Posterior cingulate gyrus (tissue), 11 donors: ENCODE measurements around the gene DGKI.
A peak's percentile ranks its signal among the peaks of the same experiment; 100 is the strongest.
"Not testable (repeated sequence)": the region's sequence is repeated elsewhere in the genome, so short reads cannot be mapped to it uniquely, and the experiment has no call there.

ENCODE experiments used
- DNase-seq, 10 donors: peaks; one replicate each; pipeline versions ENCODE4 v3.0.0 to v3.0.0-alpha.2; 2020 to 2021; ENCODE audit warnings: mixed read lengths in 3 of 10
- intact Hi-C: fragments of 100-400 bp; cut with DNase I; formaldehyde crosslinking; loops from one replicate; pipeline ENCODE4 v1.15.1; 2023

DGKI gene

GRCh38 chr7:137753575-137753947 lies 93.2 kb downstream of the DGKI start:
- intact Hi-C loops, result no loop called here
- DNase-seq, result no peak

- intact Hi-C loops, result no loop called here
- DNase-seq, result no peak
Measured at GRCh38 chr7:137753067-137753466, 93.7 kb downstream of the DGKI start.

DNA sequence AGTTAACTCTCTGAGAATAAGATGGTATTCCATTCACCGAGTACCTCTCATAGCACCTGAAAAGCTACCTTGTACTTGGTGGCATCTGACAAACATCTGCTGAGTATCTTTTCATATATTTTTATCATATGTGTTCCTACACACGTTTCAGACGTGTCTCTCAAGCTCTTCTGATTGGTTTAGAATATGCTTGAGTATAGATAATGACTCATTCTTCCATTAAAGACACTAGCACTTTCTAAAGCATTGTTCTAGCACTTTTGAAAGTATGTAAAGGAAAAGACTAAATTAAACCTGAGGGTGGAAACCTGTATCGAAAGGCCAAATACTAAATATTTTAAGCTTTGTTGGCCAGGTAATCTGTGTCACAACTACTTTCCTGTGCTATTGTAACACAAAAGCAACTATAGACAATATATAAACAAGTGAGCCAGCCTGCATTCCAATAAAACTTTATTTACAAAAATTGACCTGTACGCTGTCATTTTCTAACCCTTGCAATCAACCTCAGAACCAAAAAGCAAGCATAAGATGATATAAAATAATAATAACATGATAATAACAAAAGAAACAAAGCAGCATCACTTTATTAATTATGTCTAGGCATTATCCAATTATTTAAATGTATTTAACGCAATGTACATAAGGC lies 95.3 kb downstream of the DGKI start:
- intact Hi-C loops, result no loop called here
- DNase-seq, result no peak

DNA sequence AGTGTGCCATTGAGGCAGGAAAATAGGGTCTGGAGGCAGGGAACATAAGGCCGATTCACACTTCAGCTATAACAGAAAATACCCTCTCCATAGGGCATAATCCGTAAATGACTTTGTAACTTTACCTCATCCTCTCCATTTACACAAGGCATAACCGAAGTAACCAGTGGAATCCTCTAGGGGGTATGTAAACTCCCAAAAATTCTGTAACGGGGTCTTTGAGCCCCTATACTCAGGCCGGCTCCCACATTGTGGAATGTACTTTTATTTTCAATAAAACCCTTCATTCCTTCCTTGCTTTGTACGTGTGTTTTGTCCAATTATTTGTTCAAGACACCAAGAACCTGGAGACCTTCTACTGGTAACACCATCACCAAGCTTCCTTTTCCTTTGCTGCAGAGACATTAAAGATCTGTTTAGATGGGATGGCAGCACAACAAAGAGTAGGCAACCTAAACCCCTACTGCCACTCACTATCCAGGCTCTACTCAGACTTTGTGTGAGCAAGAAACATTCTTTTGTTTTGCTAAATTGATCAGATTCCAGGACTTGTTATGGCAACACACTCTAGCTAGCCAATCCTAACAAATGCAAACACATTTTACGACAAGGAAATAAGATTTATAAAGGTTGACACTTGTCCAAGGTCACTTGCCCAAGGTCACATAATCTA lies 99.3 kb downstream of the DGKI start:
- intact Hi-C loops, result no loop called here

DNA sequence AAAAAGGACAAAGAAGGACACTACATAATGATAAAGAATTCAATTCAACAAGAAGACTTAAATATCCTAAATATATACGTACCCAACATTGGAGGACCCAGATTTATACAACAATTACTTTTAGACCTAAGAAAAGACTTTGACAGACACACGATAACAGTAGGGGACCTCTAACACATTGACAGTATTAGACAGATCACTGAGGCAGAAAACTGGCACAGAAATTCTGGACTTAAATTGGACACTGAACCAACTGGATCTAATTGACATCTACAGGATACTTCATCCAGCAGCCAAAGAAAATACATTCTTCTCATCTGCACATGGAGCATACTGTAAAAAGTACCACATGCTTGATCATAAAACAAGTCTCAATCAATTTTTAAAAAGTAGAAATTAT lies 103.8 kb downstream of the DGKI start:
- no peak for DNase-seq
- intact Hi-C loops, result no loop called here

More for the DNA sequence above, 99.3 kb downstream of the DGKI start:
- no peak for DNase-seq

- DNase-seq, result peak in 1 of 10 donors; percentile 13
- intact Hi-C loops, result no loop called here
Measured at GRCh38 chr7:137742051-137742450, 104.7 kb downstream of the DGKI start.

DNA sequence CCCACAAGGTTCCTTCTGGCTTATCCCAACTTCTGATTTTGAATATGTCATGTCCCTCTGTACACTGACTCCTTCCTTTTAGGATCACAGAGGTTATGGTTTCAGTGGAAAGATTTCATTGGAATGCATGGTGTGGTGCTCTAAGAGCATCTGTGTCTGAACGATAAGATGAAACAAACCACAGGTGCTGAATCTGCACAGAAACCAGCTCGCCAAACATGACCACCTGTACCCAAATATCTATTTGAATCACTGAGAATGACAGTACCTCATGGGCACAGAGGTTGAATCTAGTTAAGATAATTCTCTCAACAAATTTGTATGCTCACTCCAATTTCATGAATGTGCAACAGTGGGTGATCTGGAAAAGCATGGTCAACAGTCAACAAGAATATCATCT lies 105.3 kb downstream of the DGKI start:
- intact Hi-C loops, result no loop called here
- no peak for DNase-seq

DNA sequence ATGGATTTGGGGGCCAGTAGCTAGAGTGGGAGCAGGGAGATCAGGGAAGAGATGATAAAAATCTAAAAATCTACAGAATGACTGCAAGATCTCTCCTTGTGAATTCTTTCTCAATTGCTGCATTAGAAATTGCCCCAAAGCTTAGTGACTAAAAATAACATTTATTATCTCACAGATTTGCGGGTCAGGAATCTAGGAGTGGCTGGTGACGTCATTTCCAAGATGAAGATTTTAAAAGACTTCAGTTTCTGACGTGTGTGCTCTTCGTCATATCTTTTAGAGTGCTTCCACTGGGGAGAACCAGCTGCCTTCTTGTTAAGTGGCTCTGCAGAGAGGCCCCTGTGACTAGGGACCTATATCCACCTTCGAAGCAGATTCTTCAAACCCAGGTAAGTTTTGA lies 112.6 kb downstream of the DGKI start:
- intact Hi-C loops, result no loop called here

GRCh38 chr7:137732168-137732567 lies 114.6 kb downstream of the DGKI start:
- intact Hi-C loops, result no loop called here
- DNase-seq, result no peak

More for the DNA sequence above, 112.6 kb downstream of the DGKI start:
- DNase-seq, result no peak

DNA sequence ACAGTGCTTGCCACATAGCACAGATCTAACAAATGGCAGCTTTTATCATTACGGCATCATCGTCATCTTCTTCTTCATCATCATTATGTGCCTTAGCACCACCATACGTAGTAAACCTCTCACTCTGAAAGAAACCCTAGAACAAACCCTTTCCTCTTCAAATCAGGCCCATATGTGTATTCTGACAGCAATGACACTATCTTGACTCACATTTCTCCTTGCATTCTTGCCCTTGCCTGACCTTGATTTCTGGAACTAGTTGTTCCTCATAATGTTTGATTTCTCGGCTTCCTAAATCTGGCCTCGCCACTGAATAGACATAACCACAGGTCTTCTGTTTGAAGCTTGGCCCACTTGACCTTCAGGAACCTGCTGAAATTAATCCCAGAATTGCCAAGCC lies 115.3 kb downstream of the DGKI start:
- no peak for DNase-seq
- intact Hi-C loops, result no loop called here

DNA sequence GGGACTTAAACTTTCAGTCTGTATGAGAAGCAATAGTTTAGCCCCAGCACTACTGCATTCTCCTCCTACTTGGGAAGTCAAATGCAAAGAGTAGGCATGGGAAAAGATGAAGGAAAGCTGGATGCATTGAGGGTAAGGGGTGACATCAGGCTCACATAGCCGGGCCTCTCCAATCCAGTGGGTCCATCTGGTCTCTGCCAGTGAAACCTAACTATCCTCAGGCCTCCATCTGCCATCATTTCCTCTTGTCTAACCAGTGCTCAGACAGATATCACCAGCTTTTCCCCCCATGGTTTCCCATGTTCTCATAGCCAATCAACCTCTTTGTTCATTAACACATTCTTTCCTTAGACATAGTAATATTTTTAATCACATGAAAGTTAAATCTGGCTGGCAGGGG lies 118.3 kb downstream of the DGKI start:
- intact Hi-C loops, result no loop called here
- no peak for DNase-seq

DNA sequence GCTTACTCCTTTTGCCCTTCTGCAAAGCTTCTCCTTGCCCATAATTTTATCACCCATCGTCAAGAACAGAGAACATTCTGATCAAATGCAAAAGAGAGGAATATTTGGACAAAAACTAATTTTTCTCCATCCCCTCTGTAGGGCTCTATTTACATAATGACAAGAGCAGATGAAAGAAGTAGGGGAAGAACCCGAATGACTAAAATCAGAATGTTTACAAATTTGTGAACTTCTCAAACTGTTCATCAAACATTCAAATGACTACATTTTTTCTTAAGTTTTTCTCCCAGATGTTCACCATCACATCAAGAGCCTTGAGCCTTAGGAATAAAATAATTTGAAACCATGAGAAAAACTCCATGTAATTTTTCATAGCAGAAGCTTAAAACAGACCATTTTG lies 119.4 kb downstream of the DGKI start:
- intact Hi-C loops, result no loop called here

DNA sequence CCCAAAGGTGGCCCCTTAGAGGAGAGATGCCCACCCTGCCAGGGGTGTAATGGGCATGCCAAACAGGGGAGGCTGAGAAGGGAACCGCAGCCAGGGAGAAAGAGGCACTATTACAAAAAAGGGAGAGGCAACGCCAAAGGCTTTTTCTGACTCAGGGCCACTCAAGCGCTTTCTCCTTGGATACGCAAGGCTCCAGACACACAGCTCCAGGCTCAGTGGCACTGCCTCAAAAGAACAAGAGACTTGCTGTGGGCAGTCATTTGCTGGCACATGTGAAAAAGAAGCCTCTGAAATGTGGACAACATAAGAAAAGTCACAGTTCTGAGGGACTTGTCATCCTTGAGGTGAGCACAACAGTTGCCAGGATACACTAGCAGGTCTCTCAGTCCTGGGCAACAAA lies 128.4 kb downstream of the DGKI start:
- intact Hi-C loops, result no loop called here

More for the DNA sequence above, 119.4 kb downstream of the DGKI start:
- no peak for DNase-seq

DNA sequence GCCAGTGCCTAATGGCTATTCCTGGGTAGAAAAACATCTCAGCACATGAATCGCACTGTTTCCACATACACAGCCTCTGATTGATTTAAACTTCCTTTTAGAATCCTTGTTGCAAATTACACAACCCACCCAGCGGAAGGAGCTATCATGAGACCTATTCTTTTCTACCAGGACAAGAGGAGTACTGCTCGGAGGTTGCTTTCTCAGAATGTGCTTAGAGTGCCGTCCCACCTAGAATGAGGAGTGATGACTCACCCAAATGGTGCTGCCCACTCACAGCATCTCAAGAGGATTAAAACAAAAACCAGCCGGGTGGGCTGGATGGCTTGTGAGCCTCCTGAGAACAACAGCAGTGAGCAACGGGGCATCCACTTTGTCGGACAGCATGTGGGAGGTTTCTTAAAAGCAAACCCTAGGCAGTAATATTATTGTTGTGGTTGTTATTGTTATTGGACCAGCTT lies 128.9 kb downstream of the DGKI start:
- DNase-seq, result peak in 7 of 10 donors; percentile 13 to 81 (median 56)
- intact Hi-C loops, result no loop called here

More for the DNA sequence above, 128.4 kb downstream of the DGKI start:
- DNase-seq, result peak in 6 of 10 donors; percentile 12 to 79 (median 58)

DNA sequence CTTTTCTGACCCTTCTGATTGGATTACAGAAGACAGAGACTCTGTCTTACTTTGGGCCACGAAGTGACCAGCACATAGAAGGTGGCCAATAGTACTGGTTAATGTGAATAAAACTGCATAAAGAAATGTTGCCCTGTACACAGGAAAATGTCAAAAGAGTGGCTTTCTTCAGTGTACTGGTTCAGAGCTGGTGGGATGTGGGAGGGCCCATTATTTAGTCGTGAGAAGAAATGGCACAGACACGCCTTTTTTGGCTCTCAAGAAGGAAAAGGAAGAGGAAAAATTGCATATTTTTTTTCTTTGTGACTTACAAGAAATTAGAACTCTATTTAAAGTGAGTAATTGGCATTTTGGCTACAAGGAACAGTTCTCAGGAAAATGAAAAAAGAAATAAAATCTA lies 129.7 kb downstream of the DGKI start:
- DNase-seq, result no peak

DNA sequence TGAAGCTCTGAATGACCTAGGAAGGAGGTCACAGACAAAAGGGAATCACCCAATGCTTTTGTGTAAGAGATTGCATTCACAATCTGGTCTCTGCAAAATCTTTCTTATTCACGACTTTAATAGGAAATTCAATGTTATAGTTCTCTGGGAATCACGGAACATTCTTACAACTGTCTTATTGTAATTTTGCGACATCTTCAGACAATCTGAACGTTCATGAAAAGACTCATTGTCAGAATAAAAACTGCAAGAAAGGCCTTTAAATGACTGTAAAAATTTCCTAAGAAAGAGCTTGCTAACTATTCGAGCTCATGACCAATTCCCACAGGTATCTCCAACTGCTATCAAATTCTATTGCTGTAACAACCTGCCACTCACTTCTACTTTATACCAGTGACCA lies 130.7 kb downstream of the DGKI start:
- intact Hi-C loops, result no loop called here
- no peak for DNase-seq

More for the DNA sequence above, 129.7 kb downstream of the DGKI start:
- intact Hi-C loops, result no loop called here

- no peak for DNase-seq
- intact Hi-C loops, result no loop called here
Measured at GRCh38 chr7:137715533-137715932, 131.2 kb downstream of the DGKI start.

- intact Hi-C loops, result no loop called here
- DNase-seq, result no peak
Measured at GRCh38 chr7:137715121-137715520, 131.7 kb downstream of the DGKI start.

- intact Hi-C loops, DNase-seq: not testable (repeated sequence)
Measured at GRCh38 chr7:137706330-137706729, 140.4 kb downstream of the DGKI start.

- no peak for DNase-seq
- intact Hi-C loops, result no loop called here
Measured at GRCh38 chr7:137704723-137705122, 142.1 kb downstream of the DGKI start.

GRCh38 chr7:137703291-137704010 lies 143.3 kb downstream of the DGKI start:
- no peak for DNase-seq
- intact Hi-C loops, result no loop called here

GRCh38 chr7:137696988-137697387 lies 149.8 kb downstream of the DGKI start:
- intact Hi-C loops, result no loop called here
- DNase-seq, result no peak
